GM23248 (cell line): ENCODE data around the gene DOC2A. TPM values are rescaled to one million over a fixed set of nuclear protein-coding genes. Genes with fewer than 3 reads are reported as not detected.

Experiments used
- DNase-seq: peaks from one replicate; pipeline ENCODE4 v3.0.0-alpha.2; 2015
- H2AFZ ChIP-seq: fragments of 200-600 bp; sonication (generic); 2 replicates; pipeline ENCODE4 v1.6.1; 2016; ENCODE audit warnings: antibody characterized with exemption
- H3F3A ChIP-seq: fragments of 200-600 bp; sonication (generic); 2 replicates; pipeline ENCODE4 v1.6.1; 2016; ENCODE audit warnings: mild to moderate bottlenecking, antibody characterized with exemption, mixed run types; ENCODE audit not compliant: insufficient read depth
- H3K27ac ChIP-seq: fragments of 200-600 bp; sonication (generic); 2 replicates; pipeline ENCODE4 v1.5.1; 2016; ENCODE audit warnings: mild to moderate bottlenecking
- H3K27me3 ChIP-seq: fragments of 200-600 bp; sonication (generic); replicated peaks from 2 replicates; pipeline ENCODE4 v1.6.1; 2016; ENCODE audit warnings: mild to moderate bottlenecking; ENCODE audit not compliant: insufficient read depth
- H3K36me3 ChIP-seq: fragments of 200-600 bp; sonication (generic); 2 replicates; pipeline ENCODE4 v1.6.1; 2016; ENCODE audit warnings: low read depth, mild to moderate bottlenecking
- H3K4me1 ChIP-seq: fragments of 200-600 bp; sonication (generic); 2 replicates; pipeline ENCODE4 v1.6.1; 2016; ENCODE audit warnings: mild to moderate bottlenecking; ENCODE audit not compliant: insufficient read depth
- H3K4me2 ChIP-seq: fragments of 200-600 bp; sonication (generic); one replicate; pipeline ENCODE4 v1.6.1; 2016; ENCODE audit warnings: mild to moderate bottlenecking; ENCODE audit not compliant: unreplicated experiment
- H3K4me3 ChIP-seq: fragments of 200-600 bp; sonication (generic); 2 replicates; pipeline ENCODE4 v1.5.1; 2016; ENCODE audit warnings: mild to moderate bottlenecking
- H3K79me2 ChIP-seq: fragments of 200-600 bp; sonication (generic); 2 replicates; pipeline ENCODE4 v1.6.1; 2016; ENCODE audit warnings: mild to moderate bottlenecking; ENCODE audit not compliant: insufficient read depth
- H3K9ac ChIP-seq: fragments of 200-600 bp; sonication (generic); 2 replicates; pipeline ENCODE4 v1.6.1; 2016; ENCODE audit warnings: mild to moderate bottlenecking
- H3K9me2 ChIP-seq: fragments of 200-600 bp; sonication (generic); 2 replicates; pipeline ENCODE4 v1.6.1; 2016; ENCODE audit warnings: mixed run types, mild to moderate bottlenecking, moderate library complexity; ENCODE audit not compliant: insufficient read depth
- H3K9me3 ChIP-seq: fragments of 200-600 bp; sonication (generic); one replicate; pipeline ENCODE4 v1.6.1; 2017; ENCODE audit warnings: low read depth
- H4K20me1 ChIP-seq: fragments of 200-600 bp; sonication (generic); 2 replicates; pipeline ENCODE4 v1.6.0; 2016; ENCODE audit not compliant: insufficient read depth
- EZH2 ChIP-seq: fragments of 200-600 bp; sonication (generic); IDR thresholded peaks from 2 replicates; pipeline ENCODE4 v1.6.1; 2018; ENCODE audit warnings: antibody characterized with exemption, mild to moderate bottlenecking; ENCODE audit not compliant: insufficient read depth, poor library complexity, severe bottlenecking
- EZH2phosphoT487 ChIP-seq: fragments of 200-600 bp; sonication (generic); IDR thresholded peaks from 2 replicates; pipeline ENCODE4 v1.6.1; 2018; ENCODE audit warnings: antibody characterized with exemption, moderate library complexity, mild to moderate bottlenecking, low read depth; ENCODE audit not compliant: insufficient read depth
- WGBS, 2 experiments: methylation state at CpG; one replicate each; pipeline ENCODE4 v1.1.6; 2015 to 2017; ENCODE audit warnings: low lambda C conversion rate in 2 of 2, low coverage in 1 of 2; ENCODE audit errors: missing lambda C conversion rate in 2 of 2; 5-methylcytosine and 5-hydroxymethylcytosine counted together
- in situ Hi-C: fragments of 300-500 bp; cut with MboI; formaldehyde crosslinking; loops from 2 replicates; pipeline ENCODE4 v1.15.0; 2020
- polyA plus RNA-seq: library from polyadenylated mRNA; unstranded; fragments of >200 nt; fragmentation: Nextera tagmentation; extraction: Ambion mirVana; gene quantifications from 2 replicates; pipeline ENCODE4 v1.2.1, GENCODE V29; 2016
- total RNA-seq: library from RNA; depleted of rRNA; stranded (reverse); fragments of >200 nt; shearing (Covaris generic); gene quantifications from 2 replicates; pipeline ENCODE4 v1.2.3, GENCODE V29; 2014; rRNA removed

DOC2A gene
- not detected in 2 replicates for total RNA-seq
- polyA plus RNA-seq = not detected in 2 replicates

DNA sequence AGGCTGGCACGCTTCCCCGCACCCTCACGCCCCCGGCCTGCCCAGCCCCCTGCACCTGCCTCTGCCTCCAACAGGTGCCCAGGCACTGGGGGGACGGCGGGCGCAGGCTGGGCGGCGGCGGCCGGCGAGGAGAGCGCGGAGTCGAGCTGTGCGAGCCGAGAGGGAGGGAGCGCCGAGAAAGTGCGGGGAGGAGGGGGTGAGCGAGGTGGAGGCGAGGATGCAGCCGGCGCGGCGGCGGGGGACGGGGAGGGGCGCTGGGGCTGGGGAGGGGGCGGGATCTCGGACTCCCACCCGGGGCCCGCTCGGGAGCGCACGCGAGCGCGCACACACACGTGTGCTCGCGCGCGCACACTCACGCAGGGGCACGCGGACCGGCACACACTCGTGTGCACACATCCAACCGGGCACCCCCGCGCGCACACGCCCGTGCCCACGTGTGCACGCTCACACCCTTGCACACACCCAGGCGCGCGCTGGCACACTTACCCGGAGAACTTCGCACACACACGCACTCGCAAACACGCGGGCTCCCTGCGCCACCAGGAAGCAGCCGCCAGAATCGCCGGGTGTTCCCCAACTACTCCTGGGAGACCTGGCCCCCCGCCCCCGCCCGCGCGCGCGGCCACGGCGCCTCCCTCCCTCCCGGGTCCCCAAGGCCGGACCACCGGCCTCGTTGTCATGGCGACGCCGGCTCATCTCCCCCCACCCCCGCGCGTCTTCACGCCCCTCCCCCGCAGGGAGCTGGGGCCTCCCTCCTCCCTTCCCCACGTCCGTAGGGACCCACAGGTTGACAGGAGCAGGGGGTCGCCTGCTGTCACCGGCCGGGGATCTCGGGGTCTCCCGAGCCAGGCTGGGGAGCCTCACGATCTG lies at the start of gene DOC2A:
Gene DOC2A (minus strand): TSS at position 184 of the 870 bp plus-strand sequence. CDS start 805 bp downstream, outside the sequence.
- peaks cover 15% of the 10 kb centered on the region; the same call in 1 of the 2 replicates for H3K27me3 ChIP-seq
- H3K4me1 ChIP-seq = no peaks in the 10 kb centered on the region
- 2% methylated on average over 42 to 85 of the region's 99 CpGs for WGBS, 2 experiments
- no peak within 1 kb of the TSS for H3K9ac ChIP-seq
- no peaks in the 10 kb centered on the region for H4K20me1 ChIP-seq
- H3K27ac ChIP-seq = no peak within 1 kb of the TSS
- H3K36me3 ChIP-seq = no peaks in the 10 kb centered on the region
- H3K4me2 ChIP-seq = peak within 1 kb of the TSS; percentile 70
- no peaks in the 10 kb centered on the region for H3K9me3 ChIP-seq
- no peaks in the 10 kb centered on the region for H3K79me2 ChIP-seq
- peak; percentile 43 for DNase-seq
- H3K4me3 ChIP-seq = peak within 1 kb of the TSS; percentile 50
- no peak for TF ChIP-seq EZH2phosphoT487
- no peak for TF ChIP-seq EZH2
- in situ Hi-C loops = loop anchor here (10.0 kb wide), 1 partner anchor 196 kb away; the partner anchor contains the start of genes PAGR1 and PRRT2
- no peaks in the 10 kb centered on the region for H3F3A ChIP-seq
- H2AFZ ChIP-seq = no peak within 1 kb of the TSS
- H3K9me2 ChIP-seq = no peaks in the 10 kb centered on the region

DNA sequence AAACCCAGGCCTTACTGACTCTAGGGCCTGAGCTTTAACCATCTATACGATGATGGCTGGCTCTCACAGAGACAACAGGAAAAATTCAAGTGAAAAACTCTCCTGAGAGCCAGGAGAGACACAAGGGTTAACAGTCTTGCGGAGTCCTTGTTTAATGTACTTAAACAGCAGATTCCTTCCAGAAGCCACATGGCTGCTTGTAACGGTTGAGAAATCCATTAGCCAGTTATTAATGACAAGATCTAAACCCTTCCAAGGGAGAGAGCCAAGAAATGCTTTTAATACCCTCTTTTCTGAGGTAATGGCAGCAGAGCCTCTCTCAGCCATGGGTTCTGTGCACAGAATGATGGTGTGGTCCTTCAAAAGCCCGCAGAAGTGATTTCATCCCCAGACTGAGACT lies 49.5 kb upstream of the DOC2A start:
- H3K27me3 ChIP-seq = no peaks in the 10 kb centered on the region
- no peak overlapping the region for H3K4me2 ChIP-seq
- in situ Hi-C loops = no loop called here
- peaks cover 22% of the 10 kb centered on the region for H3K79me2 ChIP-seq
- DNase-seq = no peak
- no peak overlapping the region for H3K9ac ChIP-seq
- peaks cover 8% of the 10 kb centered on the region; the same call in 1 of the 2 replicates for H3F3A ChIP-seq
- H3K36me3 ChIP-seq = no peaks in the 10 kb centered on the region
- no peak for TF ChIP-seq EZH2phosphoT487
- TF ChIP-seq EZH2 = no peak
- H3K9me2 ChIP-seq = no peaks in the 10 kb centered on the region
- no peaks in the 10 kb centered on the region for H4K20me1 ChIP-seq
- H3K9me3 ChIP-seq = no peaks in the 10 kb centered on the region
- H2AFZ ChIP-seq = no peak overlapping the region
- WGBS, 2 experiments = 69 to 72% methylated on average over 4 of the region's 4 CpGs
- H3K27ac ChIP-seq = no peak overlapping the region
- H3K4me1 ChIP-seq = peaks cover 13% of the 10 kb centered on the region
- no peak overlapping the region for H3K4me3 ChIP-seq

DNA sequence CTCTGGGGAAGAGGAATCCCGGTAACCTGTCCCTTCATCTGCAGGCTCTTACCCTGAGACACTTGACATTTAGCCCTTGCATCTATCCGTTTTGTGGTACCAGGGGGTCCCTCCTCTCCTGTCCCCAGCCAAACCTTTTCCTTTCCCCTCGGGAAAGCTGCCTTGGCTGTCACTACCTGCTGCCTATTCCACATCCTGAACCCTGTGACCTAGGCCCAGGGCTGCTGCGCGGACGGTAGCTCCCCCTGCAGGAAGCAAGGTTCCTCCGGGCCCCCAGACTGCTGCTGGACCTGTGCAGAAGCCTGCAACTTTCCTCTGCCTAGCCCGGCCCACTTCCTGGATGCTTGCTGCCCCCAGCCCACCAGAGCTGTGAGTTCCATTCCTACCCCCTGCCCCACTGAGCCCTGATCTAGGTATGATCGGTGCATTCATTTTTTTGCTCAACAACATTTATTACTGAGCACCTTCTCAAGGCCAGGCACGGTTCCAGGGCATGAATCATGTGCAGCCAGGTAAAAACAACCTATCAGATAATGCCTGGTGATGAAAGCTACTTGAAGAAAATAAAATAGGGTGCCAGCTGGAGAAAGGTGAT lies 44.2 kb upstream of the DOC2A start:
- Histone ChIP-seq H3K9me3 (no peaks in the 10 kb centered on the region), H3K4me3 (no peak overlapping the region), H2AFZ (no peak overlapping the region), H3K27me3 (no peaks in the 10 kb centered on the region), H3K27ac (no peak overlapping the region), H3K9me2 (no peaks in the 10 kb centered on the region), H3K9ac (no peak overlapping the region), H4K20me1 (no peaks in the 10 kb centered on the region), H3K4me2 (no peak overlapping the region), H3K4me1 (peaks cover 15% of the 10 kb centered on the region), H3F3A (peaks cover 13% of the 10 kb centered on the region; the same call in 1 of the 2 replicates), H3K36me3 (no peaks in the 10 kb centered on the region), H3K79me2 (peaks cover 9% of the 10 kb centered on the region; the same call in 1 of the 2 replicates)
- DNase-seq = no peak
- in situ Hi-C loops = no loop called here
- 64 to 69% methylated on average over 10 of the region's 10 CpGs for WGBS, 2 experiments
- TF ChIP-seq EZH2phosphoT487 (no peak), EZH2 (no peak)

- Histone ChIP-seq H3K4me3 (no peak overlapping the region), H3K27ac (no peak overlapping the region), H3K4me2 (no peak overlapping the region), H4K20me1 (no peaks in the 10 kb centered on the region), H3K36me3 (no peaks in the 10 kb centered on the region), H3K79me2 (peaks cover 9% of the 10 kb centered on the region; the same call in 1 of the 2 replicates), H3K27me3 (no peaks in the 10 kb centered on the region), H3K9me2 (no peaks in the 10 kb centered on the region), H3K9me3 (no peaks in the 10 kb centered on the region), H3K4me1 (peaks cover 15% of the 10 kb centered on the region), H3K9ac (no peak overlapping the region), H3F3A (peaks cover 13% of the 10 kb centered on the region; the same call in 1 of the 2 replicates), H2AFZ (no peak overlapping the region)
- in situ Hi-C loops = no loop called here
- 70 to 77% methylated on average over 8 of the region's 8 CpGs for WGBS, 2 experiments
- no peak for DNase-seq
- TF ChIP-seq EZH2 = no peak
- no peak for TF ChIP-seq EZH2phosphoT487
These were observed 43.6 kb upstream of the DOC2A start for GRCh38 chr16:30054451-30054850.
